NCI-H2171 (cell line): ENCODE results near the gene TOMM40L.
"Not testable (repeated sequence)": the region's sequence is repeated elsewhere in the genome, so short reads cannot be mapped to it uniquely, and the experiment has no call there.

Experiments used
- DNase-seq: peaks from one replicate; lab custom pipeline; 2025; lab: John Stamatoyannopoulos, UW

TOMM40L gene

DNA sequence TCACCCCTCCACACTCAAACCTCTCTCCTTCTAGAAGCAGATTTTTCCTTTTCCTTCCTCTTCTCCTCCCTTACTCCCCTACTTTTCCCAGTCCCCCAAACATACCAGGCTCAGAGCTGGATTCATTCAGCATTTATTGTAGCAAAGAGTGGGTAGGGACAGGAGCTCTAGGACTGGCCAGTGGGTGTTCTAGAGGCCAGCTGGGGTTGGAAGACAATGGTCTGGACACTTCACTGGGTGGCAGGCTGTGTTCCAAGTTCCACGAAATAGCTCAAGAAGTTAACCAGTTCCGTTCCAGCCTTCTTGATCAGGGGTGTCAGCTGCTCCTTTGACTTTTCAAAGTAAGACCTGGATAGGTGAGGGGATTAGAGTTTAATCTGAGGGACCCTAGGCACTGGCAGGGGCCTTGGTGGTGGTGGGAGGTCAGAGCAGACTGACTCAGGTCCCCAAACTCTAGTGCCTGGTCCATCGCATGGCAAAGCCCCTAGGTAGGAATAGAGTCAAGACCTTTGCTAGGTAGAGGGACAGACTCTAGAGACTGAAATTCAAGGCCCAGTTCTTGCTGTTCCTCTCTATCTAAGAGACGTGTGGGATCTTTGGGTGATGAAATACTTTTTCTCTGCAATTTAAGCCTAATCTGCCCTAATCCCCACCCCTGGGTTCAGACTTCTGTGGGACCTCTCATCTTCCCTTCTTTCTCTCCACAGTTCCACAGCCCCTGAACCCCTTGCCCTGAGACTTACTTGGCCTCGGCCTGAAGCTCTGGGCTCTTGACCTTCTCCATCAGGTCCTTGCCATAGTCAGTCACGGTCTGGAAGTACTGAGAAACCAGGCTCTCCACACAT is 3.5 kb upstream of the TOMM40L start:
- DNase-seq, result no peak

DNA sequence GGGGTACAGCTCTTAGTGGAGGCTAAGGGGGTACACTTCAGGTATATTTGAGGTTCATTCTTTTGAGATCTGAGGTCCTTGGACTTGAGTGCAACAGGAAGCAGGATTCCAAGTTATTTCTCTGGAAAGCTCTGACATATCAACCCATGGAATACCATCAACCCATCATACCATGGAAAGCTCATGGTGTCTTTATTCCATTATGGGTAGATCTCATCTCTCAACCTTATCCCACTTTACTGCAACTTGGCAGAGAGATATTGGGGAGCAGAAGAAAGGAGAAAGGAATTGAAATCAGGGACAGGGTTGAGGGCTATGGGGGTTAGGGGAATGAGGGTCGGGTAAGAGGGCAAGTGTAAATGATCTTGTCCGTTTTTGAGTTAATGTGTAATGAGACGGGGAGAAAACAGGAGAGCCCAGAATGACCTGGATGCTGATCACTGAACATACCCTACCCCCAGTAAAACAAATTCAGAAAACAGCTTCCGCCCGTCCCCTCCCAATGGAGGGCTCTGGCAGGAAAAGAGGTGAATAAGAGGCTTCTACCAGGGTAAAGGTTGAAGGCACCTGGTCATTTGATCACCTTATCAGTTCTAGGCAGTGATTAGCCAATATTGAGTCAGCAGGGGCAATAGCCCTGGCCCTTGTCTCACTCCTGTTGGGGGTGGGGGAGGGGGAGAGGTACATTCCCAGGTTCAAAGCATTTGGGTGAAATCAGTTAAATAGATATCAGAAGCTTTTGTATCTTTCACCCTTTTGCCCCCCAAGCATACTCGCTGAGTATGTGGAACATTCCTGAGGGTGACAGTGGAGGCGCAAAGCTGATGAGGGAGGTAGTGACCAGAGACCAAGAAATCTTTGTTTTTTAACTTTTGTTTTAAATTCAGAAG is 1.8 kb upstream of the TOMM40L start:
- DNase-seq, result no peak

DNA sequence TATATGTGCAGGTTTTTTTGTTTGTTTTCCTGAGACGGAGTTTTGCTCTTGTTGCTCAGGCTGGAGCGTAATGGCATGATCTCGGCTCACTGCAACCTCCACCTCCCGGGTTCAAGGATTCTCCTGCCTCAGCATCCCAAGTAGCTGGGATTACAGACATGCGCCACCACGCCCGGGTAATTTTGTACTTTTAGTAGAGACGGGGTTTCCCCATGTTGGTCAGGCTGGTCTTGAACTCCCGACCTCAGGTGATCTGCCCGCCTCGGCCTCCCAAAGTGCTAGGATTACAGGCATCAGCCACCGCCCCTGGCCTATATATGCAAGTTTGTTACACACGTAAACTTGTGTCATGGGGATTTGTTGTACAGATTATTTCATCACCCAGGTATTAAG is 1.2 kb upstream of the TOMM40L start:
- not testable (repeated sequence) for DNase-seq

GRCh38 chr1:161225178-161225533 is 704 bp upstream of the TOMM40L start:
- DNase-seq, result no peak

DNA sequence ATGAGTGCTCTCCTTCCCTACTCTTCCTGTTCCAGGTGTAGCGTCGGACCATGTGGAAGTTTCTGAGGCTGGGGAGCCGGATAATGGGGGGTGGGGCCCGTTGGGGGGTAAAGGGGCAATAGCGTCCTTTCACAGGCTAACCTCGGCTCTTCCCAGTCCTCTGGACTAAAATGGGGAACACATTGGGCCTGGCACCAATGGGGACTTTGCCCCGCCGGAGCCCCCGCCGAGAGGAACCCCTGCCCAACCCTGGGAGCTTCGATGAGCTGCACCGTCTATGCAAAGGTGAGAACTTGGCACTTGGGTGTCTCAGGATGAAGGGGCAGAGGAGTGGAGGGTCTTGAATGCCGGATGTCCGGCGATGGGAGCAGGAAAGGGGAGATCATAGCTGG is 456 bp downstream of the TOMM40L start:
- no peak for DNase-seq

DNA sequence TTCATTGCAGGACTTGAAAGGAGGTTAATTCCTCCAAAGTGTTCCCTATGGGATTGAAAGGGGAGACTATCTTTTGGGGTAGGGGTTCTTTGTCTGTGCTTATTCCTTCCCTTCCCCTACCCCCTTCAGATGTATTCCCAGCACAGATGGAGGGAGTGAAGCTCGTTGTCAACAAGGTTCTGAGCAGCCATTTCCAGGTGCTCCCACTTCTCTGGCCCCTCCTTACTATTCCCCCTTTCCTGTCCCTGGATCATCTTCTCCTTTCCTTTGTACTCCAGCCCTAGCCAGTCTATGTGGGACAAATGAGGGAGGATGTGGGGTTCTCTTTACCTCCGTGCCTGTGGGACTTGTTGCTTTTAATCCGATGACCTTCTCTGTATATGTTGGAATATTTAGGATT is 899 bp downstream of the TOMM40L start:
- no peak for DNase-seq

GRCh38 chr1:161227196-161227871 is 1.5 kb downstream of the TOMM40L start:
- DNase-seq, result peak; percentile 55

- DNase-seq, result no peak
Observed at GRCh38 chr1:161228032-161228431, 2.2 kb downstream of the TOMM40L start.

GRCh38 chr1:161229896-161230295 is 4.0 kb downstream of the TOMM40L start:
- no peak for DNase-seq

DNA sequence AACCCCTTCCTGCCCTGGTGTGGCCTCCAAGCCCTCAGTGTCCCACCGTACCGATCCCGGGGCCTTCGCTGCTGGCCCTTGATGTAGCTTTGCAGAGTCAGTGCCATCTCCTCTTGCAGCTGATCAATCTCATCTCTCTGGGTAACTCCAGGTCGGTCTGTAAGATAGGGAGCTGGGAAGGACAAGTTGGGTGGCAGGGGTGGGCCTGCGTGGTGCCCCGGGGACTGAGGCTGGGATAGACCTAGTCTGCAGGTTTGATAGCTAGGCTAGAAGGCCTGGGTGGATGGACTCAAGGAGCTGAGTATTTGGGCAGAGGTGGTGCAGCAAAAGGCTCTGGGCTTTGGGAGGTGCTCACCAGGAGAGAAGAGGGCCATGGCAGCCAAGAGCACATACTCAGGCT is 4.9 kb downstream of the TOMM40L start:
- no peak for DNase-seq

DNA sequence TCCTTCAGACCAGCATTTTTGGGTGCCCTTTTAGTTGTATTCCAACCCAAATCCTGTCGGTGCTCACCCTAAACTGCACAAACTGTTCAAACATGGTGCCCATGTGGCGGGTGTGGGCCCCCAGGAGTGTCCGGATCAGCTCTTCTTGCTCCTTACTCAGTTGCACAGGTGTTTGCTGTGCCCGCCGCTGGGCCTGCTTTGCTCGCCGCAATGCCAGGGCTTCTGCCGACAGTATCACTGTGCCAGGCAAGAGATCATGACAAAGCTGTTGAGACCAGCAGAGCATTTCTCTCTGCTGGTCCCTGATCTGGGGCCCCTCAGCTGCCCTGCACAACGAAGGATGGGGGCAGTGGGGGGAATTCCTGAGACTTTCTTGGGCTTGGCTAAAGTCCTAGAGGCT is 7.2 kb downstream of the TOMM40L start:
- no peak for DNase-seq

DNA sequence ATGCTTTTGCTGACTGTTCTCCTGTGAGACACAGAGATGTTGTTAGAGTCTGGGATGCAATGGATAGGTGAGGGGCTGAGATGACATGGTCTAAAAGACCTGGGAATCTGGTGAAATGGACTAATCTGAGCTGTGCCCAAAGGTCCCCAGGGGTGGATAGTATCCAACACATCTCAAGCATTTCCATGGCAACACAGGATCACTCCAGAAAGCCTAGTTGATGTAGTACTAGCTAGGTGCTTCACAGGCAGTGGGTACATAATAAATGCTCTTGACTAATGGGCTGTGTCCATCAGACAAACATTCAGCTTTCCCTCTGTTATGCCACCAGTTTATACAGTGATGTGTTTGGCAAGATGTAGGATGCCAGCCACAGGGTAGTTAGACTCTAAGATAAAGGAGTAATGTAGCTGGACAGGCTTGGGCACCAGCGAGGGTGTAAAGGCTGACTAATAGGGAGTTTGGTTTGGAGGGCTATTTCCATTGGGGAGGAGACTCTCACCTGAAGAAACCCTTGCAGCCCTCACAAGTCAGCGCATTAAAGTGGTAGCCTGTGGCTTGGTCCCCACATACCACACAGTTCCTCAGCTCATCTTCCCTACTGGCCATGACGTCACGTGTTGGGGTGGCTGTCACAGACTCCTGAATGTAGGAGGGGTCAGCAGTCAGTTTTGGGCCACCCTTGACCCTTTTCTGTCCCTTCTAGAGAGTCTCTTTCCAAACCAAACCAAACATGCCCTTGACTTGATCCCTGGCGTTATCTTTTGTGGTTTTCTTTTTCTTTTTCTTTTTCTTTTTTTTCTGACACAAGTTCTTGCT is 10.3 kb downstream of the TOMM40L start:
- no peak for DNase-seq

DNA sequence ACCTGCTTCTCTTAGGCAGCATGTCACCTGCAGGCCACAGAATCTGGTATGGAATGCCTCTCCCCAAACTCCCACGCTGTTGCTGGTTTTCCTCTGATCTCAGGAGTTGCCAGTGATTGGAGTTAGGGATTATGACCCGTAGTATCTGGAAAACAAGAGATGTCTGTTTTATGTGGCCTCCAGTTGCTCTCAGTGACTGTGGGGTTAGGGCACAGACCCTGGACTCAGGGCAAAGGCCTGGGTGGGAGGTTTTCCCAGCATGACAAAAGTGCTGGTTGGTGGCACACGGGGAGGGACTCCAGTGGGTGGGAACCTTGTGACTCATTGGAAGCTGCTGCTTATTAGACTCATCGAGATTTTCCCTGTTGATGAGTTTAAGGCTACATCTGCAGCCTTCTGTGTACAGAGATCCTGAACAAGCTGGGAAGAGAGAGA is 12.2 kb downstream of the TOMM40L start, which contains the start of gene NR1I3:
TSS of gene NR1I3 (minus strand) at position 165 of the 435 bp plus-strand sequence. CDS start 1,638 bp downstream, outside the sequence.
- no peak for DNase-seq

DNA sequence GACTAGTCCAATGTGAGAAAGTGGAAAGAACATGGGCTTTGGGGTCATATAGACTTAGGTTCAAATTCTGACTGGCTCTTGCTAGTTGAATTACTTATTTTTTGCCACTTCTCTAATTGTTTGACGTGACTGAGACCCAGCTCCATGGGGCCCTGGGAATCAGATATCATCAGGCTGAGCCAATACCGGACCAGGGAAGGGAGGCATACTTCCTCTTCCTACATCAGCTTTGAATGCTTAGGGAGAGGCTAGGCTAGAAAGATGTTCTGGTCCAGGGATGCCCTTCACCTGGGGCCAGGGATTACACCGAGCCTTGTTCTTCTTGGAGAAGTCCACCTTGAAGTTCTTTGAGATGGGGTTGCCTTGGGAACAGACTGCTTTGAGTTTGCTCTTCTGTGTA is 15.8 kb downstream of the TOMM40L start:
- no peak for DNase-seq

DNA sequence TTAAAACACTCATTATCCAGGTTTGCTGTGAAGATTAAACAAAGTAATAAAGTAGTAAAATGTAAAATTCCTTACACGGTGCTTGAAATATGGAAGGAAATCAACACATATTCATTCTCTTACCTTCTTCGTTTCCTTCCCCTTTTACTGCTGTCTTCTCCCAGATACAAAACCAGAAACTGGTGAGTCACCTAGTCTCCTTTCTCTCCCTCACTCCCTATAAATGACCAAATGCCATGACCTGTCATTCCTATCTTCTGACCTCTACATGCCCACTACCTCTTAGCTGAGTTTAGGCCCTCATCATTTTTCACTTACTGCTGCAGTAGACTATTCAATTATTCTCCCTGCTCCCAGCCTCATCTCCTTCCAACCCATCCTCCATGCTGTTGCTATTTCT is 16.5 kb downstream of the TOMM40L start:
- no peak for DNase-seq

DNA sequence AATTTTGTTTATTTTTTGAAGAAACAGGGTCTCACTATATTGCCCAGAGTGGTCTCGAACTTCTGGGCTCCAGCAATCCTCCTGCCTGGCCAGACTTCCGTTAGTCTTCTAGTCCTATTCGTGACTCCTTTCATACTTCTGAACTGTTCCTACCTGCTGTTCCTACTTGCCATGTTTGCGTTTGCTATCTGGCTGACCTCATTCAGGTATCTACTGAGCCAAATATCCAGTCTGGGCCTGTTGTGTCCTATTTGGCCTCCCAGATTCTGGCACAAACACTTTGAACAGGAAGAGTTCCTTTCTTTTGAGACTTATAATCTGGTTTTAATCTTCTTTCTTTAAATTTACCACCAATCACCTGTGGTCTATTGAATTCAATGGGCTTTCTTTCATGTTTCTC is 19.0 kb downstream of the TOMM40L start:
- DNase-seq, result no peak

DNA sequence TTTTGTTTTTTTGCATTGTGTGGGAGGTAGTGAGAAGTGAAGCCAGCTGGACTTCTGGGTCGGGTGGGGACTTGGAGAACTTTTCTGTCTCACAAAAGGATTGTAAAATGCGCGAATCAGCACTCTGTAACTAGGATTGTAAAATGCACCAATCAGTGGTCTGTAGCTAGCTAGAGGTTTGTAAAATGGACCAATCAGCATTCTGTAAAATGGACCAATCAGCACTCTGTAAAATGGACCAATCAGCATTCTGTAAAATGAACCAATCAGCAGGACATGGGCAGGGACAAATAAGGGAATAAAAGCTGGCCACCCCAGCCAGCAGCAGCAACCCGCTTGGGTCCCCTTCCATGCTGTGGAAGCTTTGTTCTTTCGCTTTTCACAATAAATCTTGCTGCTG is 24.2 kb downstream of the TOMM40L start:
- DNase-seq, result not testable (repeated sequence)

- DNase-seq, result no peak
Observed at GRCh38 chr1:161250829-161251228, 25.0 kb downstream of the TOMM40L start.

- DNase-seq, result no peak
Observed at GRCh38 chr1:161251579-161251978, 25.7 kb downstream of the TOMM40L start.

- not testable (repeated sequence) for DNase-seq
Observed at GRCh38 chr1:161255302-161255701, 29.4 kb downstream of the TOMM40L start.

DNA sequence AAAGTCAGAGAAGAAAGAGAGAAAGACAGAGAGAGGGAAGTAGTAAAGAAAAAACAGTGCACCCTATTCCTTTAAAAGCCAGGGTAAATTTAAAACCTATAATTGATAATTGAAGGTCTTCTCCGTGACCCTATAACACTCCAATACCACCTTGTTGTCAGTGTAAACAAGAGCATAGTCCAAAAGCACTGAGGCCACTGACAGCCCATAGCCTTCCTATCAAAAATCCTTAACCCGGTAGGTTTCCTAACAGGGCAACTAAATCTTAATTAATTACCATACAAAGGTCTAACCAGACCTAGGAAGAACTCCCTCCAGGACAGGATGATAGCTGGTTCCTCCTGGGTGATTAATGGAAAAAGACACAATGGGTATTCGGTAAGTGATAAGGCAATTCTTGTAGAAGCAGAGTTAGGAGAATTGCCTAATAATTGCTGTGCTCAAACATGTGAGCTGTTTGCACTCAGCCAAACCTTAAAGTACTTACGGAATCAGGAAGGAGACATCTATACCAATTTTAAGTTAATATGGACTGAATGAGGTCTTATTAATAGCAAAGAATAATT is 30.2 kb downstream of the TOMM40L start:
- DNase-seq, result not testable (repeated sequence)
